Measurements from ENCODE around the gene COG2.
"Not testable (repeated sequence)": the region's sequence is repeated elsewhere in the genome, so short reads cannot be mapped to it uniquely, and the experiment has no call there.

COG2 gene

GRCh38 chr1:230646710-230647302 is 4.5 kb downstream of the COG2 start:
- 100% methylated on average over 1 of the region's 4 CpGs; no CpG with 5 or more reads in 1 of the 2 experiments for WGBS, 2 experiments (ENCODE audit: insufficient coverage in 2 of 2)
- no peak overlapping the region for H3K27ac ChIP-seq (ENCODE audit: low read depth, low read length, severe bottlenecking)
- no peak overlapping the region for H3K4me3 ChIP-seq (ENCODE audit: extremely low read depth, insufficient read depth, low read length, poor library complexity, severe bottlenecking)
- H3K9me3 ChIP-seq (ENCODE audit: control insufficient read depth, low read length) = no peaks in the 10 kb centered on the region
- peaks cover 20% of the 10 kb centered on the region for H3K36me3 ChIP-seq (ENCODE audit: control insufficient read depth, insufficient read depth, low read length)
- H3K4me1 ChIP-seq (ENCODE audit: control insufficient read depth, insufficient read depth, low read length, poor library complexity, severe bottlenecking) = peaks cover 9% of the 10 kb centered on the region

GRCh38 chr1:230647321-230647720 is 5.0 kb downstream of the COG2 start:
- Histone ChIP-seq H3K9me3 (ENCODE audit: control insufficient read depth, low read length) (no peaks in the 10 kb centered on the region), H3K4me3 (ENCODE audit: extremely low read depth, insufficient read depth, low read length, poor library complexity, severe bottlenecking) (no peak overlapping the region), H3K4me1 (ENCODE audit: control insufficient read depth, insufficient read depth, low read length, poor library complexity, severe bottlenecking) (peaks cover 7% of the 10 kb centered on the region), H3K36me3 (ENCODE audit: control insufficient read depth, insufficient read depth, low read length) (peaks cover 20% of the 10 kb centered on the region), H3K27ac (ENCODE audit: low read depth, low read length, severe bottlenecking) (no peak overlapping the region)
- WGBS, 2 experiments (ENCODE audit: insufficient coverage in 2 of 2) = 80 to 93% methylated on average over 1 to 3 of the region's 5 CpGs

- 80 to 94% methylated on average over 1 to 2 of the region's 3 CpGs for WGBS, 2 experiments (ENCODE audit: insufficient coverage in 2 of 2)
- H3K4me1 ChIP-seq (ENCODE audit: control insufficient read depth, insufficient read depth, low read length, poor library complexity, severe bottlenecking) = peaks cover 7% of the 10 kb centered on the region
- H3K4me3 ChIP-seq (ENCODE audit: extremely low read depth, insufficient read depth, low read length, poor library complexity, severe bottlenecking) = no peak overlapping the region
- H3K9me3 ChIP-seq (ENCODE audit: control insufficient read depth, low read length) = peaks cover under 1% of the 10 kb centered on the region
- no peak overlapping the region for H3K27ac ChIP-seq (ENCODE audit: low read depth, low read length, severe bottlenecking)
- peaks cover 20% of the 10 kb centered on the region for H3K36me3 ChIP-seq (ENCODE audit: control insufficient read depth, insufficient read depth, low read length)
Observed at GRCh38 chr1:230648114-230648513, 5.8 kb downstream of the COG2 start.

GRCh38 chr1:230650300-230650699 is 8.0 kb downstream of the COG2 start:
- no peak overlapping the region for H3K27ac ChIP-seq (ENCODE audit: low read depth, low read length, severe bottlenecking)
- H3K4me1 ChIP-seq (ENCODE audit: control insufficient read depth, insufficient read depth, low read length, poor library complexity, severe bottlenecking) = no peaks in the 10 kb centered on the region
- 100% methylated on average over 1 of the region's 1 CpG; no CpG with 5 or more reads in 1 of the 2 experiments for WGBS, 2 experiments (ENCODE audit: insufficient coverage in 2 of 2)
- H3K4me3 ChIP-seq (ENCODE audit: extremely low read depth, insufficient read depth, low read length, poor library complexity, severe bottlenecking) = no peak overlapping the region
- peaks cover 19% of the 10 kb centered on the region for H3K36me3 ChIP-seq (ENCODE audit: control insufficient read depth, insufficient read depth, low read length)
- H3K9me3 ChIP-seq (ENCODE audit: control insufficient read depth, low read length) = peaks cover 9% of the 10 kb centered on the region

GRCh38 chr1:230651235-230651634 is 9.0 kb downstream of the COG2 start:
- Histone ChIP-seq H3K4me1 (ENCODE audit: control insufficient read depth, insufficient read depth, low read length, poor library complexity, severe bottlenecking) (no peaks in the 10 kb centered on the region), H3K36me3 (ENCODE audit: control insufficient read depth, insufficient read depth, low read length) (peaks cover 10% of the 10 kb centered on the region), H3K9me3 (ENCODE audit: control insufficient read depth, low read length) (peaks cover 9% of the 10 kb centered on the region), H3K4me3 (ENCODE audit: extremely low read depth, insufficient read depth, low read length, poor library complexity, severe bottlenecking) (no peak overlapping the region), H3K27ac (ENCODE audit: low read depth, low read length, severe bottlenecking) (no peak overlapping the region)
- WGBS, 2 experiments (ENCODE audit: insufficient coverage in 2 of 2) = 89 to 100% methylated on average over 1 to 2 of the region's 2 CpGs

GRCh38 chr1:230656719-230657118 is 14.4 kb downstream of the COG2 start:
- not testable (repeated sequence) for H3K4me1 ChIP-seq (ENCODE audit: control insufficient read depth, insufficient read depth, low read length, poor library complexity, severe bottlenecking); H3K27ac ChIP-seq (ENCODE audit: low read depth, low read length, severe bottlenecking); H3K4me3 ChIP-seq (ENCODE audit: extremely low read depth, insufficient read depth, low read length, poor library complexity, severe bottlenecking); H3K9me3 ChIP-seq (ENCODE audit: control insufficient read depth, low read length)
- no CpG with 5 or more reads among the region's 1 CpG for WGBS, 2 experiments (ENCODE audit: insufficient coverage in 2 of 2)
- peaks cover 17% of the 10 kb centered on the region for H3K36me3 ChIP-seq (ENCODE audit: control insufficient read depth, insufficient read depth, low read length)

- 100% methylated on average over 1 of the region's 1 CpG for WGBS, 2 experiments (ENCODE audit: insufficient coverage in 2 of 2)
- H3K36me3 ChIP-seq (ENCODE audit: control insufficient read depth, insufficient read depth, low read length) = peaks cover 29% of the 10 kb centered on the region
- not testable (repeated sequence) for H3K4me1 ChIP-seq (ENCODE audit: control insufficient read depth, insufficient read depth, low read length, poor library complexity, severe bottlenecking); H3K9me3 ChIP-seq (ENCODE audit: control insufficient read depth, low read length); H3K27ac ChIP-seq (ENCODE audit: low read depth, low read length, severe bottlenecking); H3K4me3 ChIP-seq (ENCODE audit: extremely low read depth, insufficient read depth, low read length, poor library complexity, severe bottlenecking)
Observed at GRCh38 chr1:230658103-230658502, 15.8 kb downstream of the COG2 start.

- Histone ChIP-seq H3K36me3 (ENCODE audit: control insufficient read depth, insufficient read depth, low read length) (peaks cover 30% of the 10 kb centered on the region), H3K27ac (ENCODE audit: low read depth, low read length, severe bottlenecking) (no peak overlapping the region), H3K4me1 (ENCODE audit: control insufficient read depth, insufficient read depth, low read length, poor library complexity, severe bottlenecking) (no peaks in the 10 kb centered on the region), H3K4me3 (ENCODE audit: extremely low read depth, insufficient read depth, low read length, poor library complexity, severe bottlenecking) (no peak overlapping the region), H3K9me3 (ENCODE audit: control insufficient read depth, low read length) (peaks cover 3% of the 10 kb centered on the region)
- no CpG with 5 or more reads among the region's 2 CpGs for whole genome bisulfite sequencing, 2 experiments (ENCODE audit: insufficient coverage in 2 of 2)
Observed at GRCh38 chr1:230658691-230659090, 16.4 kb downstream of the COG2 start.

- peaks cover 49% of the 10 kb centered on the region for H3K36me3 ChIP-seq (ENCODE audit: control insufficient read depth, insufficient read depth, low read length)
- H3K4me3 ChIP-seq (ENCODE audit: extremely low read depth, insufficient read depth, low read length, poor library complexity, severe bottlenecking) = no peak overlapping the region
- H3K4me1 ChIP-seq (ENCODE audit: control insufficient read depth, insufficient read depth, low read length, poor library complexity, severe bottlenecking) = no peaks in the 10 kb centered on the region
- WGBS, 2 experiments (ENCODE audit: insufficient coverage in 2 of 2) = 83 to 94% methylated on average over 1 to 2 of the region's 4 CpGs
- H3K9me3 ChIP-seq (ENCODE audit: control insufficient read depth, low read length) = no peaks in the 10 kb centered on the region
- no peak overlapping the region for H3K27ac ChIP-seq (ENCODE audit: low read depth, low read length, severe bottlenecking)
Observed at GRCh38 chr1:230661976-230662375, 19.7 kb downstream of the COG2 start.

- peaks cover 63% of the 10 kb centered on the region for H3K36me3 ChIP-seq (ENCODE audit: control insufficient read depth, insufficient read depth, low read length)
- 93 to 99% methylated on average over 4 to 5 of the region's 6 CpGs for WGBS, 2 experiments (ENCODE audit: insufficient coverage in 2 of 2)
Observed at GRCh38 chr1:230668227-230668626, 25.9 kb downstream of the COG2 start.

GRCh38 chr1:230669543-230669942 is 27.3 kb downstream of the COG2 start:
- H3K36me3 ChIP-seq (ENCODE audit: control insufficient read depth, insufficient read depth, low read length) = peaks cover 66% of the 10 kb centered on the region
- 96 to 98% methylated on average over 8 of the region's 8 CpGs for WGBS, 2 experiments (ENCODE audit: insufficient coverage in 2 of 2)
- H3K4me1 ChIP-seq (ENCODE audit: control insufficient read depth, insufficient read depth, low read length, poor library complexity, severe bottlenecking) = no peaks in the 10 kb centered on the region
- H3K27ac ChIP-seq (ENCODE audit: low read depth, low read length, severe bottlenecking) = no peak overlapping the region
- H3K9me3 ChIP-seq (ENCODE audit: control insufficient read depth, low read length) = no peaks in the 10 kb centered on the region
- H3K4me3 ChIP-seq (ENCODE audit: extremely low read depth, insufficient read depth, low read length, poor library complexity, severe bottlenecking) = no peak overlapping the region

More at GRCh38 chr1:230668227-230668626, 25.9 kb downstream of the COG2 start:
- Histone ChIP-seq H3K4me3 (ENCODE audit: extremely low read depth, insufficient read depth, low read length, poor library complexity, severe bottlenecking) (no peak overlapping the region), H3K9me3 (ENCODE audit: control insufficient read depth, low read length) (no peaks in the 10 kb centered on the region), H3K4me1 (ENCODE audit: control insufficient read depth, insufficient read depth, low read length, poor library complexity, severe bottlenecking) (no peaks in the 10 kb centered on the region), H3K27ac (ENCODE audit: low read depth, low read length, severe bottlenecking) (no peak overlapping the region)
